Large intestine (tissue), 12 donors: ENCODE data around the gene LORICRIN. TPM values are rescaled to one million over a fixed set of nuclear protein-coding genes. Genes with fewer than 3 reads are reported as not detected.
"Not testable (repeated sequence)": the region's sequence is repeated elsewhere in the genome, so short reads cannot be mapped to it uniquely, and the experiment has no call there.

Source experiments
- DNase-seq, 2 donors: peaks; one replicate each; pipeline versions ENCODE4 v3.0.0 to v3.0.0-alpha.2; 2013
- H3K27ac ChIP-seq: one replicate; pipeline ENCODE4 v1.5.1; 2013; ENCODE audit warnings: low read length
- H3K27me3 ChIP-seq: 2 replicates; pipeline ENCODE4 v1.6.1; 2013; ENCODE audit warnings: low read length; ENCODE audit not compliant: control insufficient read depth, insufficient read depth
- H3K36me3 ChIP-seq: 2 replicates; pipeline ENCODE4 v1.6.1; 2013; ENCODE audit warnings: low read length; ENCODE audit not compliant: control insufficient read depth, insufficient read depth
- H3K4me1 ChIP-seq: one replicate; pipeline ENCODE4 v1.6.1; 2013; ENCODE audit warnings: low read length; ENCODE audit not compliant: control insufficient read depth, insufficient read depth
- H3K4me3 ChIP-seq: one replicate; pipeline ENCODE4 v1.5.1; 2013; ENCODE audit warnings: low read length
- H3K9me3 ChIP-seq: one replicate; pipeline ENCODE4 v1.6.1; 2013; ENCODE audit warnings: mild to moderate bottlenecking, low read depth, low read length, moderate library complexity; ENCODE audit not compliant: control insufficient read depth
- WGBS: methylation state at CpG from one replicate; pipeline ENCODE4 v1.1.5; 2013; ENCODE audit warnings: low lambda C conversion rate; ENCODE audit not compliant: insufficient coverage; 5-methylcytosine and 5-hydroxymethylcytosine counted together
- long read RNA-seq, 11 donors: transcript quantifications; one replicate each; lab custom pipeline, GENCODE V29; 2026
- polyA plus RNA-seq: library from polyadenylated mRNA; unstranded; fragments of 120-200 nt; gene quantifications from one replicate; pipeline ENCODE4 v1.2.1, GENCODE V29; 2013

Gene LORICRIN, protein sequence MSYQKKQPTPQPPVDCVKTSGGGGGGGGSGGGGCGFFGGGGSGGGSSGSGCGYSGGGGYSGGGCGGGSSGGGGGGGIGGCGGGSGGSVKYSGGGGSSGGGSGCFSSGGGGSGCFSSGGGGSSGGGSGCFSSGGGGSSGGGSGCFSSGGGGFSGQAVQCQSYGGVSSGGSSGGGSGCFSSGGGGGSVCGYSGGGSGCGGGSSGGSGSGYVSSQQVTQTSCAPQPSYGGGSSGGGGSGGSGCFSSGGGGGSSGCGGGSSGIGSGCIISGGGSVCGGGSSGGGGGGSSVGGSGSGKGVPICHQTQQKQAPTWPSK
- polyA plus RNA-seq = not detected
- long read RNA-seq, donor 1 = 0 reads
- long read RNA-seq, donor 2 = 0 reads
- long read RNA-seq, donor 3 = 0 reads
- long read RNA-seq, donor 4 = 0 reads
- long read RNA-seq, donor 5 = 0 reads
- long read RNA-seq, donor 6 = 0 reads
- long read RNA-seq, donor 7 = 0 reads
- long read RNA-seq, donor 8 = 0 reads
- long read RNA-seq, donor 9 = 0 reads
- long read RNA-seq, donor 10 = 0 reads
- long read RNA-seq, donor 11 = 0 reads

DNA sequence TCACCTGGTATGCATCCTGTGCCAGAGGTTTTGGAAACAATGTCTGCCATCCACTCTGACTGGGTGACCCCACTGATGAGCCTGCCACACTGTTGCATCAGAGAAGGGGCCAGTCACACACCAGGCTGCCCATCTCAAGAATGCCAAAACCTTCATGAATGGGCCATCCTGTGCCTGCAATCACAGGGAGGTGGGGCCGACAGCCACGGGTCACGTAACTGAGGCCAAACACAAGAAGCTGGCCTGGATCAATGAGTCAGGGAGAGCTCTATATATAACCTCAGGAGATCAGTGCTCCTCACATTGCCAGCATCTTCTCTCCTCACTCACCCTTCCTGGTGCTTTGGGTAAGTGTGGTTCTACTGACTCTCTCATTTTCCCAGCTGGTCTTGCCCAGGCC lies at the start of gene LORICRIN:
Gene LORICRIN, plus strand, starts transcription at position 301 of the 400 bp plus-strand sequence. CDS start 1,263 bp downstream, outside the sequence.
- no peaks in the 10 kb centered on the region for H3K36me3 ChIP-seq
- WGBS = no CpG with 5 or more reads among the region's 3 CpGs
- peaks cover 3% of the 10 kb centered on the region for H3K4me1 ChIP-seq
- peaks cover 69% of the 10 kb centered on the region for H3K27me3 ChIP-seq
- DNase-seq = no peak
- H3K9me3 ChIP-seq = no peaks in the 10 kb centered on the region
- no peak within 1 kb of the TSS for H3K4me3 ChIP-seq
- no peak within 1 kb of the TSS for H3K27ac ChIP-seq

DNA sequence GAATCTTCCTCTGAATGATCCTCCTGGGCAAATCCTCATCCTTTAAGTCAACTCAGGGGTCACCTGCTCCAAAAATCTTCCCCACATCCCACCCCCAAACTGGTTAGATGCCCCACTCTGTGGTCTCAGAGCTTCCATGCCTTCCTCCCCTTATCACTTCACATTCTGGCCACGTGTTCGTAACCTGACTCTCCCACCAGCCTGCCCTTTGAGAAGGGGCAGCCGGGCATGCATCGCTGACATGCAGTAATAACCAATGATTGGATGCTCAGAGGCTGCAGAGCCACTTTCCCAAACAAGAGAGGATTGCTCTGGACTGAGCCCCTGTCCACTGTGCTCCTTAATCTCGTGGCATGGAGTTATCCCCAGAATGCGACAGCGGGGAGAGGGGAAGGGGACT lies 49.3 kb upstream of the LORICRIN start:
- WGBS = no CpG with 5 or more reads among the region's 7 CpGs
- H3K4me3 ChIP-seq = no peak overlapping the region

DNA sequence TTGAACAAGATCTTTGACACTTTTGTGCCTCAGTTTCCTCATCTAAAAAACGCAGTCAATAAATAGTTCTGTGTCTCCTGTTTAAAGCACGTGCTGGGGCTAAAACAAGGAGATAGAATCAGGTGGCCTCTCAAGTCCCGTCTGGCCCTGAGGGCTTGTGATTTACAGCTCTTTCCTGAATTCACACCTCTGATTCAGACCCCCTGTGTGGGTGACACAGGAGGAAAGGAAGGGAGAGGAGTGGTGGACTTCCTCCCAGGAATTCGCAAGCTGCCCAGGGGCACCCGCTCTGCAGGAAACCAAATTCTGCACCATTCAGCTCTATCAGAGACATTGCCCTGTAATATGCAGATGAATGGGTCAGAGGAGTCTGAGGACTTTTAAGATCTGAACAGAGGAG lies 47.3 kb upstream of the LORICRIN start:
- Histone ChIP-seq H3K27me3 (peaks cover 15% of the 10 kb centered on the region), H3K27ac (no peak overlapping the region), H3K4me3 (no peak overlapping the region), H3K36me3 (no peaks in the 10 kb centered on the region), H3K4me1 (no peaks in the 10 kb centered on the region), H3K9me3 (no peaks in the 10 kb centered on the region)
- no CpG with 5 or more reads among the region's 5 CpGs for WGBS
- no peak for DNase-seq

More for the DNA sequence above, 49.3 kb upstream of the LORICRIN start:
- Histone ChIP-seq H3K9me3 (no peaks in the 10 kb centered on the region), H3K4me1 (no peaks in the 10 kb centered on the region), H3K27me3 (peaks cover 16% of the 10 kb centered on the region), H3K27ac (no peak overlapping the region), H3K36me3 (no peaks in the 10 kb centered on the region)
- no peak for DNase-seq

DNA sequence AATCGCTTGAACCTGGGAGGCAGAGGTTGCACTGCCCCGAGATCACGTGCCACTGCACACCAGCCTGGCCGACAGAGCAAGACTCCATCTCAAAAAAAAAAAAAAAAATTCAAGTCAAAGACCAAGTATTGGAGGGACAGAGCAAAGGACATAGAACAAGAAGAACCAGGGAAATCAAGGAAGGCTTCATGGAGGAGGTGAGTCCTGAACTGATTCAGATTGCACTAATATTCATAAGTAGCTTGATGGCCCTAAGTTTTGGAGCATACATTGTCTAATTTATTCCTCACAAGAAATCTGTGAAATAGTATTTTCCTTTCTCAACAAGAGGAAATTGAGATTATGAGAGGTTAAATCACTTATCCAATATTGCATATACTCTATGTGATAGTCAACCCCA lies 46.0 kb upstream of the LORICRIN start:
- DNase-seq = no peak
- Histone ChIP-seq H3K4me1 (no peaks in the 10 kb centered on the region), H3K9me3 (no peaks in the 10 kb centered on the region), H3K27ac (no peak overlapping the region), H3K27me3 (peaks cover 15% of the 10 kb centered on the region), H3K36me3 (no peaks in the 10 kb centered on the region), H3K4me3 (no peak overlapping the region)
- WGBS = no CpG with 5 or more reads among the region's 4 CpGs

DNA sequence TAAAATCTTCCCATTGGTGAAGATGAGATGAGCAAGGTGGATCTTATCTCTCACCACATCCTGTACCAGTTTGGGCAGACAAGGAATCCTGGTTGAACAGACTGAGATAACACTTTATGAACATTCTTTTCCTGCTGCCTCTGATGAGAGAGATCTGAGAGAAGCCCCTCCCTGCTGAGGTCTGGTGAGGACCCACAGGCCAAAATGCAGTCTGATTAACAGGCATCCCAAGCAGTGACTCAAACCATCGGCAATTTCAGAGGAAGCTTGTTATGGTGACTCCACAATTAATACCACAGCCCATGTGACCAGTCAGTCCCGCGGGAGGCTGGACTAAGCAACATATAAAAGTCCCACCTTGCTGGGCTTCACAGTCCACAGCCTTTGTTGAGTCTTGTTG lies 42.3 kb upstream of the LORICRIN start, which contains the start of gene PRR9:
Gene PRR9, plus strand, starts transcription at position 373 of the 400 bp plus-strand sequence. CDS start 561 bp downstream, outside the sequence.
- H3K9me3 ChIP-seq = no peaks in the 10 kb centered on the region
- H3K27me3 ChIP-seq = peaks cover 2% of the 10 kb centered on the region
- no CpG with 5 or more reads among the region's 3 CpGs for WGBS
- no peak within 1 kb of the TSS for H3K27ac ChIP-seq
- peaks cover 4% of the 10 kb centered on the region for H3K4me1 ChIP-seq
- H3K4me3 ChIP-seq = no peak within 1 kb of the TSS
- DNase-seq = no peak
- H3K36me3 ChIP-seq = no peaks in the 10 kb centered on the region

DNA sequence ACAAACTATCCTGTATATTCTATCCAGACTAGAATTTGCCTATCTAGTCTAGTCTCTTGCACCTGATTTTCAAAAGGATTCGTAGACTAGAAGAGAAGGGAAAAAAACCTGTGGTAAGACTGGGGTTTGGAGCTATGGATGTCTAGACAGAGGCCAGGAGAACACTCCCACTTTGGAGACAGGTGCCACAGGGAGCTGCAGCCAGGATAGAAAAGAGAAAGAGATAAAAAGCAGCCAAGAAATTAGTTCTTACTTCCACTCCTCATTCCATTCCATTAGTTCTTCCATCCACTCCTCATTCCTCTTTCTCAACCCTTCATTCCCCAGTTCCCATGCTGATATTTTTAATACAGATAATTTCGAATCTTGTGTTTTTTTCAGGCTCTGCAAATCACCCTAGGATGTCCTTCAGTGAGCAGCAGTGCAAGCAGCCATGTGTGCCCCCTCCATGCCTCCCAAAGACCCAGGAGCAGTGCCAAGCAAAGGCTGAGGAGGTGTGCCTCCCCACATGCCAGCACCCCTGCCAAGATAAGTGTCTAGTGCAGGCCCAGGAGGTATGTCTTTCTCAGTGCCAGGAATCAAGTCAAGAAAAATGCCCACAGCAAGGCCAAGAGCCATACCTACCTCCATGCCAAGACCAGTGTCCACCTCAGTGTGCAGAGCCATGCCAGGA lies 41.6 kb upstream of the LORICRIN start:
- peaks cover 2% of the 10 kb centered on the region for H3K27me3 ChIP-seq

DNA sequence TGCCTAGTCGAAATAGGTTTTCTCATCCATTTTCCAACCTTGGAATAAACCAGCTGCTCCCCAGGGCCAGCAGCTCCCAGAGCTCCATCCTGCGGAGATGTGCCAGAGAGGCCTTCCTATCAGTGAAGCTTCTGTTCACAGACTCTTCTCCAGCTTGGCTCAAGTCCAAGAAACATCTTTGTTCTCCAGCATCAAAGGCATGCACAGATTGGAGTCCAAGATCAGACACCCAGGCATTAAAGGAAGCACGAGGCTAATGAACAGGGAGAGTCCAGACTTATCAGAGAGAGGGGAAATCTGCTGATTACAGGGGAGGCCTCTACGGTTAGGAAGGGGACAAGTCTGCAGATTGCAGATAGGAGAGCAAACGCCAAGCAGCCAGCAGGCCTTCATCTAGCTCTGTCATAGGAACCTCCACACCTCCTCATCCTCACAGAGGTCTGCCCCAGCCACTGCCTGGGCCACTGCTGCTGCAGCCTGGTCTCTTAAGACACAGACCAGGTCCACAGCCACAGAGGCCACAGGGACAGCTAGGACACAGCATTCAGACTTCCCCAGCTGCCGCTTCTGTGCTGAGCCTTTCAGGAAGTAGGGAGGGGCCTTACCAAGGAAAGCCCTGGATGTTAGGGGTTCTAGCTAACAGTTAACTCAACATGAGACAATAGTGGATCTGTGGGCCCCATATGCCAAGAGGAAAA lies 38.7 kb upstream of the LORICRIN start:
- no peak overlapping the region for H3K27ac ChIP-seq
- H3K36me3 ChIP-seq = no peaks in the 10 kb centered on the region
- peaks cover 7% of the 10 kb centered on the region for H3K27me3 ChIP-seq
- no peak overlapping the region for H3K4me3 ChIP-seq
- DNase-seq = peak; percentile 43 to 75
- peaks cover 4% of the 10 kb centered on the region for H3K4me1 ChIP-seq
- no peaks in the 10 kb centered on the region for H3K9me3 ChIP-seq
- no CpG with 5 or more reads among the region's 6 CpGs for WGBS

More for the DNA sequence above, 41.6 kb upstream of the LORICRIN start:
- Histone ChIP-seq H3K9me3 (no peaks in the 10 kb centered on the region), H3K4me3 (no peak overlapping the region), H3K4me1 (peaks cover 4% of the 10 kb centered on the region), H3K36me3 (no peaks in the 10 kb centered on the region), H3K27ac (no peak overlapping the region)
- 40% methylated on average over 1 of the region's 2 CpGs for WGBS
- no peak for DNase-seq

DNA sequence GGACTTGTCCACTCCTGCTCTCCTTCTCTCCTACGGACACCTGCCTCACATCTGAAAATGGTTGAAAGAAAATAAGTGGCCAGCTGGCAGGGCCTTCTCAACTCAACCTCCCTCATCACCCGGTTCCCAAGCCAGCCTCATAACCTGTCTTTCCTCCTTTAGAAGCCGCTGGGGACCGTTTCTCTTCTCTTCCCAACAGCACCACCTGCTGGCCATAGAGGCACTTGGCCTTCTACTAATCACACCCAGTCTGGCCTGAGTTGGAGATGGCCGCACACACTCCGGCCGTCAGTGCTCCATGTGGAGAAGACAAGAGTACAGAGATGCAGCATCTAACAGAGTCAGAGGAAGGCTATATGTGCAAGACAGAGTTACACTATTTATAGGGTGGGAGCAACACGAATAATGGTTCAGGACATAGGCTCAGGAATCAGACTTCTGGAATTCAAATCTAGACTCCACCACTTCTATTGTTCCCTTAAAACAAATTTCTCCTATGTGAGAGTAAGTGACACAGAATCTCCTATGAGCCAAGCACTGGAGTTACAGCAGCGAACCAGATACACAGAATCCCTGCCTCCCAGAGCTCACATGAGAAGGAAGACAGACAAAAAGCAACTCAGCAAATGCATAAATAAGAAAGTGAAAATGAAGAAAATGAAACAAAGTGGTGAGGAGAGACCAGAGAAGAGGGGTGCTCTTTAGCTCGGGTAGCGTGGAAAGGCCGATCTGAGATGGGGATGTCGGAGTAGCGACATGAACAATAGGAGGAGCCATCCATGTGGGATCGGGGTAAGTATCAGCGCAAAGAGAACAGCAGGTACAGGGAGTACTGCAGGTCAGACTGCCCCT lies 36.2 kb upstream of the LORICRIN start:
- not testable (repeated sequence) for H3K36me3 ChIP-seq, H3K27ac ChIP-seq, H3K9me3 ChIP-seq, H3K4me3 ChIP-seq, H3K4me1 ChIP-seq, H3K27me3 ChIP-seq
- 93% methylated on average over 5 of the region's 16 CpGs for WGBS
- peak; percentile 29 to 36 for DNase-seq

DNA sequence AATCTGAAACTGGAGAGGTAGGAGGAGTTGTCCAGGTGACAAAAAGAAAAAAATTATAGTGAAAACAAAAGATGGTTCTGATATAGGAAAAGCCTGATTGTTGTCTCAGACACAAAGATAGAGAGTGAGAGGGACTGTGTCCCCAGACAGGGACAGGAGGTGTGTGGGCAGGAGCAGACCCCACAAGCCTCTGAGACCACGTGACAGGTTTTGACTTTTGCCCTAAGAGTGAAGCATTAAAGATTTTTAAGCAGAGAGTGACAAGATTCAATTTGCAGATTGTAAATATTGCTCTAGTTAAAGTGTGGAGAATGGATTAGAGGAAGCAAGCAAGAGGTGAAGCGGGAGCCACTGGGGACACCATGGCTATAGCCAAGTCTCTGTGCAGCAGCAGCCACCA lies 31.7 kb upstream of the LORICRIN start:
- H3K4me1 ChIP-seq = peaks cover 20% of the 10 kb centered on the region
- peaks cover 10% of the 10 kb centered on the region for H3K27me3 ChIP-seq
- no peak overlapping the region for H3K4me3 ChIP-seq
- H3K27ac ChIP-seq = no peak overlapping the region
- no CpG with 5 or more reads among the region's 2 CpGs for WGBS
- no peaks in the 10 kb centered on the region for H3K36me3 ChIP-seq
- no peak for DNase-seq
- no peaks in the 10 kb centered on the region for H3K9me3 ChIP-seq
